Left lung (tissue), 10 donors: Measurements from ENCODE around the gene RRAD. TPM values are rescaled to one million over a fixed set of nuclear protein-coding genes. Genes with fewer than 3 reads are reported as not detected.
"Not testable (repeated sequence)": the region's sequence is repeated elsewhere in the genome, so short reads cannot be mapped to it uniquely, and the experiment has no call there.

Source experiments
- ATAC-seq: fragments of 200-7000 bp; cut with Tn5 transposase; one replicate; pipeline ENCODE4 v1.9.1; 2020; ENCODE audit warnings: moderate library complexity
- DNase-seq, 4 donors: peaks; one replicate each; pipeline ENCODE4 v3.0.0-alpha.2; 2013 to 2020
- H3K27ac ChIP-seq, 2 donors: fragments of 200-600 bp; sonication (generic) in 1 of 2; one replicate each; pipeline versions ENCODE4 v1.5.0 to v1.8.0; 2020 to 2021
- H3K27me3 ChIP-seq, 2 donors: fragments of 200-600 bp; sonication (generic) in 1 of 2; one replicate each; pipeline versions ENCODE4 v1.5.0 to v1.8.0; 2020 to 2021
- H3K36me3 ChIP-seq, 2 donors: fragments of 200-600 bp; sonication (generic) in 1 of 2; one replicate each; pipeline versions ENCODE4 v1.5.0 to v1.8.0; 2020 to 2021
- H3K4me1 ChIP-seq, 2 donors: fragments of 200-600 bp; one replicate each; pipeline ENCODE4 v1.8.0; 2021
- H3K4me3 ChIP-seq, 2 donors: fragments of 200-600 bp; sonication (generic) in 1 of 2; one replicate each; pipeline versions ENCODE4 v1.5.0 to v1.8.0; 2020 to 2021; ENCODE audit warnings: mild to moderate bottlenecking in 1 of 2
- H3K9me3 ChIP-seq, 2 donors: fragments of 200-600 bp; sonication (generic) in 1 of 2; one replicate each; pipeline versions ENCODE4 v1.5.0 to v1.8.0; 2020 to 2021
- intact Hi-C, 2 donors: fragments of 100-400 bp; cut with DNase I; formaldehyde crosslinking; loops; one replicate each; pipeline versions ENCODE4 v1.11.2 to v1.14.2; 2022
- polyA plus RNA-seq, 6 donors: library from polyadenylated mRNA; unstranded; fragments of 120-200 nt; gene quantifications; one replicate each; pipeline ENCODE4 v1.2.1, GENCODE V29; 2013; ENCODE audit not compliant: insufficient read length in 6 of 6
- total RNA-seq, 2 donors: library from RNA; stranded (reverse); fragmentation: NEBNext Ultra II Directional; extraction: Animal tissue kit (Norgen Biotek cat#: 25700); gene quantifications; one replicate each; pipeline ENCODE4 v1.2.1, GENCODE V29; 2021
- TF ChIP-seq, protein P1 (sequence below), 2 donors: fragments of 200-600 bp; sonication (generic) in 1 of 2; IDR thresholded peaks; one replicate each; pipeline versions ENCODE4 v1.5.0 to v1.8.0; 2021; ENCODE audit warnings: antibody characterized with exemption in 2 of 2
- donor health status: DM: no; HTN: yes; CAD: no.
- donor health status: DM: no; HTN: no; CAD: no.

The RRAD gene
- total and polyA plus RNA-seq, 8 donors = 8.1 to 31.8 (median 9.0) TPM

DNA sequence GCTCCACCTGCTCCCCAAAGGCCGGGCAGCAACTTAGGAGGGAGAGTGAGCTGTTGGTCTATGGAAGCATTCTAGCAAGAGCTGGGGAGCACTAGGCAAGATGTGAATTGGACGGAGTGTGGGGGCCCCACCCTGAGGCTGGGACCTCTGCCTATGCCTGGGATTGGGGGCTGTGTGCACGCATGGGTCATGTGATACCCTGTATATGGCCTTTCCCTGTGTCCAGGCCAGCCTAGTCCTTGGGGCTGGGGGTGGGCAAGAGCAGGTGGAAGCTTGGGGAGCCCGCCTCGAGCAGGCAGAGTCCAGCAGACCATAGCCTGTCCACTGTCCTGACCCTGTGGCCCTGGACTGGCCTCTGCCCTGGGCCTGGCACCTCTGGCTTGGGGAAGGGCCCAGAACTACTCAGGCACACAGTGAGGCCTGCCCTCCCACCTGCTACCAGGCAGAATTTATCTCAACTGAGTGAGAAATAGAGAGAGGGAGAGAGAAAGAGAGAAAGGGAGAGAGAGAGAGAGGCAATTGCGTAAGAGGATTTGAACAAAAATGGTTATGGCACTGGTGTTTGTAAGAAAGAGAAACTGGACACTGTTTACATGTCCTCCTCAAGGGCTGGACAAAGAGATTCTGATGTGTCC lies 25.9 kb downstream of the RRAD start:
- Histone ChIP-seq H3K27me3 (no peaks in the 10 kb centered on the region), H3K9me3 (no peaks in the 10 kb centered on the region), H3K27ac (peak overlapping the region in 1 of 2 donors; percentile 74), H3K36me3 (no peaks in the 10 kb centered on the region), H3K4me3 (no peak overlapping the region), H3K4me1 (peaks cover 14 to 17% of the 10 kb centered on the region in 2 donors)
- DNase-seq = peak in 2 of 4 donors; percentile 27 to 67
- TF ChIP-seq, protein P1, sequence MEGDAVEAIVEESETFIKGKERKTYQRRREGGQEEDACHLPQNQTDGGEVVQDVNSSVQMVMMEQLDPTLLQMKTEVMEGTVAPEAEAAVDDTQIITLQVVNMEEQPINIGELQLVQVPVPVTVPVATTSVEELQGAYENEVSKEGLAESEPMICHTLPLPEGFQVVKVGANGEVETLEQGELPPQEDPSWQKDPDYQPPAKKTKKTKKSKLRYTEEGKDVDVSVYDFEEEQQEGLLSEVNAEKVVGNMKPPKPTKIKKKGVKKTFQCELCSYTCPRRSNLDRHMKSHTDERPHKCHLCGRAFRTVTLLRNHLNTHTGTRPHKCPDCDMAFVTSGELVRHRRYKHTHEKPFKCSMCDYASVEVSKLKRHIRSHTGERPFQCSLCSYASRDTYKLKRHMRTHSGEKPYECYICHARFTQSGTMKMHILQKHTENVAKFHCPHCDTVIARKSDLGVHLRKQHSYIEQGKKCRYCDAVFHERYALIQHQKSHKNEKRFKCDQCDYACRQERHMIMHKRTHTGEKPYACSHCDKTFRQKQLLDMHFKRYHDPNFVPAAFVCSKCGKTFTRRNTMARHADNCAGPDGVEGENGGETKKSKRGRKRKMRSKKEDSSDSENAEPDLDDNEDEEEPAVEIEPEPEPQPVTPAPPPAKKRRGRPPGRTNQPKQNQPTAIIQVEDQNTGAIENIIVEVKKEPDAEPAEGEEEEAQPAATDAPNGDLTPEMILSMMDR (IDR thresholded peaks at IDR 0.05) = no peak
- peak; percentile 11 for ATAC-seq
- intact Hi-C loops = no loop called here

DNA sequence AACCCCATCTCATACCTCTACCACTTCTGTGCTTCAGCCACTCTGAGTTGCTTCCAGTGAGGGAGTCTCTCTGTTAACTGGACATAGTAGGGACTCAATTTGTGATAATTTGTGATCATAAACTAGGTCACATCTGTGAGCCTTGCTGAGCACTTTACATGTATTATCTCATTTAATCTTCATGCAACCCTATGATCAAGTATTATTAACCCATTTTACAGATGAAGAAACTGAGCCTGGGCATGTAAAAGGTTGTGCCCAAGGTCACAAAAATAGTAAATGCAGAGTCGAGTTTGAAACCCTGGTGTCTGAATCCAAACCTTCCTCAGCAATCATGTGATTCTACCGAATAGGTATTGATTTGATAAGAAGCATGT lies 26.4 kb downstream of the RRAD start:
- H3K9me3 ChIP-seq = no peaks in the 10 kb centered on the region
- no peak for ATAC-seq
- no peaks in the 10 kb centered on the region for H3K36me3 ChIP-seq
- peaks cover 14 to 17% of the 10 kb centered on the region in 2 donors for H3K4me1 ChIP-seq
- TF ChIP-seq, protein P1 (IDR thresholded peaks at IDR 0.05) = no peak
- intact Hi-C loops = no loop called here
- DNase-seq = no peak
- peak overlapping the region in 1 of 2 donors; percentile 74 for H3K27ac ChIP-seq
- no peak overlapping the region for H3K4me3 ChIP-seq
- no peaks in the 10 kb centered on the region for H3K27me3 ChIP-seq

DNA sequence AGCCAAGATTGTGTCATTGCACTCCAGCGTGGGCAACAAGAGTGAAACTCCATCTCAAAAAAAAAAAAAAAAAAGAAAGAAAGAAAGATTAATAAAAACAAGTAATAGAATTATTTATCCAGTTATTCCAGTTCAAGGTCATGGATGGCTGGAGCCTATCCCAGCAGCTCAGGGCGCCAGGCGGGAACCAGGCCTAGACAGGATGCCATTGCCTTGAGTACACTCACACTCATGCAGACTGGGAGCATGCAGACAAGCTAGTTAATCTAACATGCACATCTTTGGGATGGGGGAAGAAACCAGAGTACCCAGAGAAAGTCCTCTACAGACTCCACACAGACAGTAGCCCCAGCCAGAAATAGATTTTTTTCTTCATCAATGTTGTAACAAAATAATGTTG lies 27.1 kb downstream of the RRAD start:
- TF ChIP-seq, protein P1 (IDR thresholded peaks at IDR 0.05) = no peak
- peak overlapping the region in 1 of 2 donors; percentile 74 for H3K27ac ChIP-seq
- no peaks in the 10 kb centered on the region for H3K27me3 ChIP-seq
- peaks cover 14 to 17% of the 10 kb centered on the region in 2 donors for H3K4me1 ChIP-seq
- intact Hi-C loops = no loop called here
- ATAC-seq (no peak), DNase-seq (no peak)
- no peaks in the 10 kb centered on the region for H3K9me3 ChIP-seq
- no peaks in the 10 kb centered on the region for H3K36me3 ChIP-seq
- no peak overlapping the region for H3K4me3 ChIP-seq

GRCh38 chr16:66896682-66897081 lies 28.7 kb downstream of the RRAD start:
- DNase-seq, ATAC-seq, H3K36me3 ChIP-seq, intact Hi-C loops, H3K27ac ChIP-seq, H3K27me3 ChIP-seq, H3K9me3 ChIP-seq, H3K4me3 ChIP-seq: not testable (repeated sequence)
- peaks cover 14 to 17% of the 10 kb centered on the region in 2 donors for H3K4me1 ChIP-seq

GRCh38 chr16:66895999-66896398 lies 29.3 kb downstream of the RRAD start:
- Histone ChIP-seq H3K9me3 (no peaks in the 10 kb centered on the region), H3K27ac (no peak overlapping the region), H3K4me3 (no peak overlapping the region), H3K36me3 (no peaks in the 10 kb centered on the region), H3K27me3 (no peaks in the 10 kb centered on the region), H3K4me1 (peaks cover 14 to 17% of the 10 kb centered on the region in 2 donors)
- DNase-seq = no peak
- TF ChIP-seq, protein P1 (IDR thresholded peaks at IDR 0.05) = no peak
- no peak for ATAC-seq
- intact Hi-C loops = no loop called here

DNA sequence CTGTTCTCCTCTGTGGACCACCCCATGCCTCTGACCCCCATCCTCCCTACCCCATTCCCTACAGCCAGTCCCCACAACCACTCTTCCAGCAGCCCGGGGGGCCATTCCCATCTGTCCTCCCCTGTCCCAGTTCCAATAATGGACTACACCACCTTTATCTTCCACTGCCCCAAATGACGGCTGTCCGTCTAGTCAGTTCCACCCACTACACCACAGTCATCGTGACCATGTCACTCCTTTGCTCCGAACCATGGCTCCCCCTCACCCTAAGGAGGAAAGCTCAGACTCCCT lies 29.7 kb downstream of the RRAD start:
- no peak for ATAC-seq

More for the DNA sequence above, 29.7 kb downstream of the RRAD start:
- H3K27me3 ChIP-seq = no peaks in the 10 kb centered on the region
- DNase-seq = peak in 1 of 4 donors; percentile 38
- peaks cover 13 to 16% of the 10 kb centered on the region in 2 donors for H3K4me1 ChIP-seq
- H3K27ac ChIP-seq = no peak overlapping the region
- no peak overlapping the region for H3K4me3 ChIP-seq
- no peaks in the 10 kb centered on the region for H3K9me3 ChIP-seq
- H3K36me3 ChIP-seq = no peaks in the 10 kb centered on the region
- intact Hi-C loops = no loop called here
- TF ChIP-seq, protein P1 (IDR thresholded peaks at IDR 0.05) = no peak
